HUES48 (cell line): Measurements from ENCODE around the gene OXA1L.
"Not testable (repeated sequence)": the region's sequence is repeated elsewhere in the genome, so short reads cannot be mapped to it uniquely, and the experiment has no call there.

ENCODE experiments used
- H3K27ac ChIP-seq: one replicate; pipeline ENCODE4 v1.7.0; 2013; ENCODE audit warnings: low read depth, low read length, inconsistent platforms
- H3K27me3 ChIP-seq: 2 replicates; pipeline ENCODE4 v1.6.1; 2013; ENCODE audit warnings: mild to moderate bottlenecking, low read length; ENCODE audit not compliant: control insufficient read depth, insufficient read depth
- H3K36me3 ChIP-seq: 2 replicates; pipeline ENCODE4 v1.6.1; 2013; ENCODE audit warnings: low read length; ENCODE audit not compliant: control insufficient read depth, insufficient read depth
- H3K4me1 ChIP-seq: 2 replicates; pipeline ENCODE4 v1.6.1; 2013; ENCODE audit warnings: mild to moderate bottlenecking, low read length; ENCODE audit not compliant: control insufficient read depth, insufficient read depth
- H3K4me3 ChIP-seq: 2 replicates; pipeline ENCODE4 v1.5.1; 2013; ENCODE audit warnings: mild to moderate bottlenecking, low read depth, low read length
- H3K9ac ChIP-seq: 2 replicates; pipeline ENCODE4 v1.6.1; 2013; ENCODE audit warnings: mild to moderate bottlenecking, low read depth, low read length, moderate library complexity
- H3K9me3 ChIP-seq: 2 replicates; pipeline ENCODE4 v1.6.1; 2013; ENCODE audit warnings: low read length; ENCODE audit not compliant: control insufficient read depth, insufficient read depth

OXA1L gene

GRCh38 chr14:22780941-22781300 lies 14.4 kb downstream of the OXA1L start:
- Histone ChIP-seq H3K4me3 (no peak overlapping the region), H3K27ac (no peak overlapping the region), H3K36me3 (no peaks in the 10 kb centered on the region), H3K4me1 (no peaks in the 10 kb centered on the region), H3K9me3 (no peaks in the 10 kb centered on the region), H3K9ac (no peak overlapping the region), H3K27me3 (no peaks in the 10 kb centered on the region)

GRCh38 chr14:22781301-22781991 lies 15.0 kb downstream of the OXA1L start:
- H3K4me3 ChIP-seq = no peak overlapping the region
- H3K4me1 ChIP-seq = no peaks in the 10 kb centered on the region
- no peak overlapping the region for H3K27ac ChIP-seq
- H3K36me3 ChIP-seq = no peaks in the 10 kb centered on the region
- no peak overlapping the region for H3K9ac ChIP-seq
- H3K27me3 ChIP-seq = no peaks in the 10 kb centered on the region
- no peaks in the 10 kb centered on the region for H3K9me3 ChIP-seq

DNA sequence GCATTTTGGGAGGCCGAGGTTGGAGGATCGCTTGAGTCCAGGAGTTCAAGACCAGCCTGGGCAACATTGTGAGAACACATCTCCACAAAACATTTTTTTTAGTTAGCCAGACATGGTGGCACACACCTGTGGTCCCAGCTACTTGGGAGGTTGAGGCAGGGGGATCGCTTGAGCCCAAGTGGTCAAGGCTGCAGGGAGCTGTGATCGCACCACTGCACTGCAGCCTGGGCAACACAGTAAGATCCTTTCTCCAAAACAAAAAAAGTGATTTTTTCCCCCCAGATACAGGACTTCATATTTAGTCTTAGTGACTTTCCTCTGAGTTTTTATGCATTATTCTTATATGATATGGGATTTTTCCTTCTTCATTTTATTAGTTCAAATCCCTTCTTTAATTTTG lies 20.2 kb downstream of the OXA1L start:
- Histone ChIP-seq H3K27me3 (no peaks in the 10 kb centered on the region), H3K4me3 (no peak overlapping the region), H3K9me3 (no peaks in the 10 kb centered on the region), H3K36me3 (no peaks in the 10 kb centered on the region), H3K27ac (no peak overlapping the region), H3K4me1 (no peaks in the 10 kb centered on the region), H3K9ac (no peak overlapping the region)

DNA sequence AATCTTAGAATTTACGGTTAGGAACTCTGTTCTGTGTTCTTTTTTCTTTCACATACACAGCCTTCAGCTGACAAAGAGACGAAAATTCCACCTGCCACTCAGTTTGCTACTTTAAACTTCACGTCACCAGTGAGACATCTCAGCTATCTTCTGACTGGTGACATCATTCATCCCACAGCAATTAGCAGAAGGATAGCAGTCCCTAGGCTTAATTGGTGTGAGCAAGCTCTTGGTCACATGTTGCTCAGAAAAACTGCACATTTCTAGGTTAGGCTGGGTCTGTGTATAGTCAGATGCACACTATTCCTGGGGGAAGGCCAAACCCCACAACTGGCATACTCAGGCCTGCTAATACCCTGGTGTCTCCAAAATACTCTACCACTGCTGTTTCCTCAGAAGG lies 24.8 kb downstream of the OXA1L start:
- Histone ChIP-seq H3K27ac (no peak overlapping the region), H3K9me3 (no peaks in the 10 kb centered on the region), H3K4me1 (peaks cover 1% of the 10 kb centered on the region; the same call in 1 of the 2 replicates), H3K9ac (no peak overlapping the region), H3K36me3 (no peaks in the 10 kb centered on the region), H3K4me3 (no peak overlapping the region), H3K27me3 (no peaks in the 10 kb centered on the region)

DNA sequence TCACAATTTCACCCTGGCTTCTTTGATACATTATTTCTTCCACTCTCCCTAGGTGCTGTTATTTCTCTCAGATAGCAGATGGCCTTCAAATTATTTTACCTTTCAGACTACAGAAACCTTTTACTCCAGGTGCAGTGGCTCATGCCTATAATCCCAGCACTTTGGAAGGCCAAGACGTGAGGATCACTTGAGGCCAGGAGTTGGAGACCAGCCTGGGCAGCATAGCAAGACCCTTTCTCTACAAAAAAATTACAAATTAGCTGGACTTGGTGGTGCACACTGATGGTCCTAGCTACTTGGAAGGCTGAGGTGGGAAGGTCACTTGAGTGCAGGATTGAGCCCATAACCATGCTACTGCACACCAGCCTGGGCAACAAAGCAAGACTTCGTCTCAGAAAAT lies 25.7 kb downstream of the OXA1L start:
- Histone ChIP-seq H3K4me3 (no peak overlapping the region), H3K36me3 (no peaks in the 10 kb centered on the region), H3K9me3 (no peaks in the 10 kb centered on the region), H3K27me3 (no peaks in the 10 kb centered on the region), H3K27ac (no peak overlapping the region), H3K4me1 (peaks cover 10% of the 10 kb centered on the region), H3K9ac (no peak overlapping the region)

DNA sequence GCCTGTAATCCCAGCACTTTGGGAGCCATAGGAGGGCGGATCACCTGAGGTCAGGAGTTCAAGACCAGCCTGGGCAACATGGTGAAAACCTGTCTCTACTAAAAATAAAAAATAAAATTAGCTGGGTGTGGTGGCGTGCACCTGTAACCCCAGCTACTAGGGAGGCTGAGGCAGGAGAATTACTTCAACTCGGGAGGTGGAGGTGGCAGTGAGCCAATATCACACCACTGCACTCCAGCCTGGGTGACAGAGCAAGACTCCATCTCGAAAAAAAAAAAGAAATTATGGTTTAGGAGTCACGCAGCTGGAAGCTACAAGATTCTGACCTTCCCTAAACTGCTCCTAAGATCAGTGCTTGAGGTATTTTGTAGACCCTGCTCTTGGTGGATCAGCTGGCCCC lies 27.1 kb downstream of the OXA1L start:
- H3K27ac ChIP-seq, H3K9ac ChIP-seq, H3K27me3 ChIP-seq, H3K9me3 ChIP-seq, H3K36me3 ChIP-seq, H3K4me3 ChIP-seq: not testable (repeated sequence)
- H3K4me1 ChIP-seq = peaks cover 13% of the 10 kb centered on the region

- H3K4me3 ChIP-seq = no peak overlapping the region
- no peaks in the 10 kb centered on the region for H3K9me3 ChIP-seq
- H3K36me3 ChIP-seq = no peaks in the 10 kb centered on the region
- no peak overlapping the region for H3K27ac ChIP-seq
- H3K9ac ChIP-seq = no peak overlapping the region
- no peaks in the 10 kb centered on the region for H3K27me3 ChIP-seq
- H3K4me1 ChIP-seq = peaks cover 13% of the 10 kb centered on the region
Measured at GRCh38 chr14:22793976-22794375, 27.5 kb downstream of the OXA1L start.

DNA sequence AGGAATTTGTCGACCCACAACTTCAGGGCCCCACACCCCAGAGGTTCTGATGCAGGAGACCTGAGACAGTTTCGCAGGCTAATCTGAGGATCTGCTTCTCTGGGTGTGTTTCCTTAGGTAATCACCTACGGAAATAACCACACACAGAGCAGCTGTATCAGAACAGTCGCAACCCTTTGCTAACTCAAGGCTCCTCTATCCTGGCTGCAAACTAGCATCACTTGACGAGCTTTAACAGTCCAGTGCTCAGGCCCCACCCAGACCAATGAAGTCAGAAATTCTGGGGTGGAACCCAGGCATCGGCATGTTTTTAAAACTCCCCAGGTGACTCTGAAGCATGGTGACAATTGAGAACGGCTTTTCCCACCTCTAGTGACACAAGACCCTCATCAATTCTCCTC lies 28.1 kb downstream of the OXA1L start:
- Histone ChIP-seq H3K4me3 (no peak overlapping the region), H3K27me3 (no peaks in the 10 kb centered on the region), H3K9me3 (no peaks in the 10 kb centered on the region), H3K4me1 (peaks cover 13% of the 10 kb centered on the region), H3K27ac (no peak overlapping the region), H3K36me3 (no peaks in the 10 kb centered on the region), H3K9ac (no peak overlapping the region)

DNA sequence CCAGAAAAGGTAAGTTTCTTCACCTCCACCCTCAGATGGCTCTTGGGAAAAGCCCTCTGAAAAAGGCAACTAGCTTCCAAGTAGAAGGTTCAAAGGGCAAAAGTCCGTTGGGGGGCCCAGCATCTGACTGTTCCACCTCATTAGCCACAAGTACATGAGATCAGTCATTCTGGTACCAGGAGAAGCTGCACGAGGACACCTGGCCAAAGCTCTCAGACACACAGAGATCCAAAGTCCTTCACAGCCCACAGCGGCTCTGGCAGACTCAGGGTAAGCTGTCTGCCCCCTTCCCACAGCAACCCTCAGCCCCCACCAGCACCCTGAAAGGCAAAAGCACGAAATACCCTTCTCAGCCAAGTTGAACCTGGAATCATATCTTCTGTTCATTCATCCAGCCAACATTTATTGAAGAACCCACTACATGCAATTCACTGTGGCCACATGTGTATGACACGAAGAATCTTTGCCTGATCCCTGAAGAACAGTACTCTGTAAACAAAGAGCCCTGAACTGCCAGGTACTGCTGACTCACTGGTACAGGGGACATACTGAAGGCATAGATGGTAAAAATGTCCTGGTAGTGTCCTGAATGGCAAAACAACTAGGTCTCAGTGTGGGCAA lies 29.7 kb downstream of the OXA1L start:
- H3K4me1 ChIP-seq = peaks cover 13% of the 10 kb centered on the region
- no peak overlapping the region for H3K4me3 ChIP-seq
- H3K9me3 ChIP-seq = no peaks in the 10 kb centered on the region
- H3K9ac ChIP-seq = no peak overlapping the region
- H3K27me3 ChIP-seq = no peaks in the 10 kb centered on the region
- no peaks in the 10 kb centered on the region for H3K36me3 ChIP-seq
- H3K27ac ChIP-seq = peak overlapping the region; percentile 8

DNA sequence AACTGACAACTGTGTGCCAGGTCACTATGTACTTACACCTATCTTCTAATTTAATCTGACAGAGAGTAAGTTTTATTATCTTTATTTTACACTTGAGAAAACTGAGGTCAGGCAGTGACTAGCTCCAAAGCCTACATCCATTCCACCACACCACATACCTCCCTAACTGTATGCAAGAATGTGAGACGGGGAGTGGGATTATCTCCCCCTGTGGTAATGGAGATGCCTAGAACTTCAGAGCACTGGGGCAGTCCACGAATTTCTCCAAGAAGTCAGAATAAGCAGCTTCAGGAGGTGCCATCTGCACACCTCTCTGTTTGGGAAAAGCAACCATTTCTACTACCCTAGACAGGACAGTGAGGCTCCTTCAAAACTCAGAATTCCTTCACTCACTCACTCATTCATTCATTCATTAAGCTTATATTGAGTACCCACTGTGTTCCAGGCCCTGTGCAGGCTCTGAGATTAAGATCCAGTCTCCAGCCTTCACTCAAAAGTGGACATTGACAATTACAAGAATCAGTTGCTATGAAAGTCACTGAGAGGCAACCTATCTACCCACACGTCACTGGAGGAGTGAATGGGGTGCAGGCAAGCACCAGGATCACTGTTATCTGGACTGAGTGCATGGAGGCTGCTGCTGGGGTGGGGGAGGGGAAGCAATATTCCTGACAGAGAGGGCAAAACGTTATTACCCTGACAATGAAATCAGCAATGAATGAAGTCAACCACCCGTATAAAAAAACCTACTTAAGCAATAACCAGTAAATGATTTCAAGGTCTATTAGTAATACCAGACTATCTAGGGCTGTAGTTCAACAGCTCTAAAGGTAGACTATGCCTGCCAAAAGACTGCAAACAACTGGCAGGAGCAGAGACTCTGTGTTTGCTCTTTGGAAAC lies 30.8 kb downstream of the OXA1L start:
- Histone ChIP-seq H3K27ac (peak overlapping the region; percentile 8), H3K4me1 (peaks cover 13% of the 10 kb centered on the region), H3K4me3 (peak overlapping the region; percentile 21; the same call in 1 of the 2 replicates), H3K36me3 (no peaks in the 10 kb centered on the region), H3K27me3 (no peaks in the 10 kb centered on the region), H3K9ac (no peak overlapping the region), H3K9me3 (no peaks in the 10 kb centered on the region)

DNA sequence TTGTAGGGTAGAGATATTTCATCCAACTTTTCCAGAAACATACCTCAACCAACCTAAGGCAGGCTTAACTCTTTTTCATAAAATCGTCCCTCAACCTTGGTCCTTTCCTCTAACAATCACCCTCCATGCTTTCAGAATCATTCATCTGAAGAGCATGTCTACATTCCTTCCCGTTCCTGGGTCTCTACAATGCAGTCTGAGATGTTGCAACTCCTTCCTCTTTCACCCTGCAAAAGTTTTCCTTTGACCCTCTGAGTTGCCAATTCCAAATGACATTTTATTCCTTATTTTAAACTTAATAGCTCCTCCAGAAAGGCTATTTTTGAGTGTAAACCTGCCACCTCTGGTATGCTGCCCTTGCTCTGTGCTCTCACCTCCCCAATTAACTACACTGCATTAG lies 32.0 kb downstream of the OXA1L start:
- Histone ChIP-seq H3K36me3 (no peaks in the 10 kb centered on the region), H3K9ac (no peak overlapping the region), H3K9me3 (no peaks in the 10 kb centered on the region), H3K4me3 (no peak overlapping the region), H3K4me1 (peaks cover 13% of the 10 kb centered on the region), H3K27ac (no peak overlapping the region), H3K27me3 (no peaks in the 10 kb centered on the region)
